Erythroblast (primary cell): ENCODE results near the gene VIPR2.
"Not testable (repeated sequence)": the region's sequence is repeated elsewhere in the genome, so short reads cannot be mapped to it uniquely, and the experiment has no call there.

Source experiments
- GATA1 ChIP-seq: IDR thresholded peaks from 2 replicates; pipeline ENCODE4 v1.6.1; 2011; ENCODE audit warnings: low read depth, mild to moderate bottlenecking, control low read depth, low read length, moderate library complexity
- POLR2A ChIP-seq: IDR thresholded peaks from 2 replicates; pipeline ENCODE4 v1.6.1; 2011; ENCODE audit warnings: mild to moderate bottlenecking, low read length

DNA sequence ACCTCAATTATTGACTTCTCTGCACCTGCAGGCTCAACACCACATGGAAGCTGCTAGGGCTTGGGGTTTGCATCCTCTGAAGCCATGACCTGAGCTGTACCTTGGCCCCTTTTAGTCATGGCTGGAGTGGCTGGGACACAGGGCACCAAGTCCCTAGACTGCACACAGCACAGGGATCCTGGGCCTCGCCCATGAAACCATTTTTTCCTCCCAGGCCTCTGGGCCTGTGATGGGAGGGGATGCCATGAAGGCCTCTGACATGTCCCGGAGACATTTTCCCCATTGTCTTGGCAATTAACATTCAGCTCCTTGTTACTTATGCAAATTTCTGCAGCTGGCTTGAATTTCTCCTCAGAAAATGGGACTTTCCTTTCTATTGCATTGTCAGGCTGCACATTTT is 160.7 kb downstream of the VIPR2 start:
- TF ChIP-seq POLR2A, GATA1: not testable (repeated sequence)
